Brain microvascular endothelial cell (primary cell): ENCODE data around the gene GGTA1.
A peak's percentile ranks its signal among the peaks of the same experiment; 100 is the strongest.
"Not testable (repeated sequence)": the region's sequence is repeated elsewhere in the genome, so short reads cannot be mapped to it uniquely, and the experiment has no call there.

Experiments used
- DNase-seq: peaks from one replicate; pipeline ENCODE4 v3.0.0-alpha.2; 2020
- H3K27ac ChIP-seq: fragments of 250-450 bp; sonication (Bioruptor Pico); 2 replicates; pipeline ENCODE4 v1.5.1; 2020; ENCODE audit warnings: mild to moderate bottlenecking, moderate library complexity
- H3K27me3 ChIP-seq: fragments of 250-450 bp; sonication (Bioruptor Pico); replicated peaks from 2 replicates; pipeline ENCODE4 v1.5.1; 2020; ENCODE audit warnings: mild to moderate bottlenecking
- H3K36me3 ChIP-seq: fragments of 250-450 bp; sonication (Bioruptor Pico); replicated peaks from 2 replicates; pipeline ENCODE4 v1.5.1; 2020; ENCODE audit warnings: mild to moderate bottlenecking
- H3K4me3 ChIP-seq: 2 replicates; pipeline ENCODE4 v1.5.1; 2011; ENCODE audit warnings: low read depth, mild to moderate bottlenecking, control low read depth, low read length, moderate library complexity
- in situ Hi-C: cut with HindIII; loops from 2 replicates; pipeline ENCODE4 v1.10.0; 2017; ENCODE audit warnings: low sequenced_read_pairs, low pct_ligation_motif_present
- TF ChIP-seq, protein P1 (sequence below): IDR thresholded peaks from 2 replicates; pipeline ENCODE4 v1.5.1; 2011; ENCODE audit warnings: low read depth, mild to moderate bottlenecking, moderate library complexity, low read length, control low read depth, inconsistent platforms; ENCODE audit errors: missing control alignments

Gene GGTA1

DNA sequence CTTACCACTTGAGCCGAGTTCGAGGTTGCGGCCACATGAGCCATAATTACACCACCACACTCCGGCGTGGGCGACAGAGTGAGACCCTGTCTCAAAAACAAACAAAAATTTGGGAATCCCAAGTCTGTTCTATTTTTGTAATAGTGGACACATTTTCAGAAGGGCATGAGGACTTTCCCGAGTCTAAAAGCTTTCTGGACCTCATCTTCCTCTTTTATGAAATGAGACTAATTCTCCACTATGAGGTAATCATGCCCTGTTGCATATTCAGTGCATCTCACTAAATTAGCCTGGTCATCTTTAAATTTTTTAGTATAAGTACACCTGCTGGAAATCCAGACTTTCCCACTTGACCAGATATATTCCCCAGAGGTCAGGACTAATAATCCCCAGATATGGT lies 55.7 kb downstream of the GGTA1 start:
- TF ChIP-seq, protein P1, sequence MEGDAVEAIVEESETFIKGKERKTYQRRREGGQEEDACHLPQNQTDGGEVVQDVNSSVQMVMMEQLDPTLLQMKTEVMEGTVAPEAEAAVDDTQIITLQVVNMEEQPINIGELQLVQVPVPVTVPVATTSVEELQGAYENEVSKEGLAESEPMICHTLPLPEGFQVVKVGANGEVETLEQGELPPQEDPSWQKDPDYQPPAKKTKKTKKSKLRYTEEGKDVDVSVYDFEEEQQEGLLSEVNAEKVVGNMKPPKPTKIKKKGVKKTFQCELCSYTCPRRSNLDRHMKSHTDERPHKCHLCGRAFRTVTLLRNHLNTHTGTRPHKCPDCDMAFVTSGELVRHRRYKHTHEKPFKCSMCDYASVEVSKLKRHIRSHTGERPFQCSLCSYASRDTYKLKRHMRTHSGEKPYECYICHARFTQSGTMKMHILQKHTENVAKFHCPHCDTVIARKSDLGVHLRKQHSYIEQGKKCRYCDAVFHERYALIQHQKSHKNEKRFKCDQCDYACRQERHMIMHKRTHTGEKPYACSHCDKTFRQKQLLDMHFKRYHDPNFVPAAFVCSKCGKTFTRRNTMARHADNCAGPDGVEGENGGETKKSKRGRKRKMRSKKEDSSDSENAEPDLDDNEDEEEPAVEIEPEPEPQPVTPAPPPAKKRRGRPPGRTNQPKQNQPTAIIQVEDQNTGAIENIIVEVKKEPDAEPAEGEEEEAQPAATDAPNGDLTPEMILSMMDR = no peak

DNA sequence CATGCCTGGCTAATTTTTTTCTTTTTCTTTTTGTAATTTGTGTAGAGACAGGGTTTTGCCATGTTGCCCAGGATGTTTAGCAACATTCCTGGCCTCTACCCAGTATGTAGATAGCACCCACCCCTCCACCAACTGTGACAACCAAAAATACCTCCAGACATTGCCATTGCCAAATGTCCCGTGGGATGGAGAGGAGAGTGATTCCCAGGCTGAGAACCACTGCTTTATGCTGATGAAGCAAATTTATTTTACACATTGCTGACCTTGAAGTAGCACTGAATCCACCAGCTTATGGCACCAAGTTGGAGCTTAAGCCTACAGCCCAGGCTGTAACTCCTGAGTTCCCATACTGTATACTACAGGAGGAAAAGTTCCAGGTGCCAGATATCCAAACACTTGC lies 58.5 kb downstream of the GGTA1 start:
- DNase-seq = no peak
- TF ChIP-seq, protein P1 = no peak
- no peak overlapping the region for H3K4me3 ChIP-seq
- no peak overlapping the region for H3K27ac ChIP-seq
- peaks cover 56% of the 10 kb centered on the region for H3K27me3 ChIP-seq
- in situ Hi-C loops = no loop called here
- H3K36me3 ChIP-seq = no peaks in the 10 kb centered on the region

More for the DNA sequence above, 55.7 kb downstream of the GGTA1 start:
- no peak overlapping the region for H3K27ac ChIP-seq
- no peak overlapping the region for H3K4me3 ChIP-seq
- in situ Hi-C loops = no loop called here
- DNase-seq = no peak
- no peaks in the 10 kb centered on the region for H3K36me3 ChIP-seq
- peaks cover 72% of the 10 kb centered on the region for H3K27me3 ChIP-seq

DNA sequence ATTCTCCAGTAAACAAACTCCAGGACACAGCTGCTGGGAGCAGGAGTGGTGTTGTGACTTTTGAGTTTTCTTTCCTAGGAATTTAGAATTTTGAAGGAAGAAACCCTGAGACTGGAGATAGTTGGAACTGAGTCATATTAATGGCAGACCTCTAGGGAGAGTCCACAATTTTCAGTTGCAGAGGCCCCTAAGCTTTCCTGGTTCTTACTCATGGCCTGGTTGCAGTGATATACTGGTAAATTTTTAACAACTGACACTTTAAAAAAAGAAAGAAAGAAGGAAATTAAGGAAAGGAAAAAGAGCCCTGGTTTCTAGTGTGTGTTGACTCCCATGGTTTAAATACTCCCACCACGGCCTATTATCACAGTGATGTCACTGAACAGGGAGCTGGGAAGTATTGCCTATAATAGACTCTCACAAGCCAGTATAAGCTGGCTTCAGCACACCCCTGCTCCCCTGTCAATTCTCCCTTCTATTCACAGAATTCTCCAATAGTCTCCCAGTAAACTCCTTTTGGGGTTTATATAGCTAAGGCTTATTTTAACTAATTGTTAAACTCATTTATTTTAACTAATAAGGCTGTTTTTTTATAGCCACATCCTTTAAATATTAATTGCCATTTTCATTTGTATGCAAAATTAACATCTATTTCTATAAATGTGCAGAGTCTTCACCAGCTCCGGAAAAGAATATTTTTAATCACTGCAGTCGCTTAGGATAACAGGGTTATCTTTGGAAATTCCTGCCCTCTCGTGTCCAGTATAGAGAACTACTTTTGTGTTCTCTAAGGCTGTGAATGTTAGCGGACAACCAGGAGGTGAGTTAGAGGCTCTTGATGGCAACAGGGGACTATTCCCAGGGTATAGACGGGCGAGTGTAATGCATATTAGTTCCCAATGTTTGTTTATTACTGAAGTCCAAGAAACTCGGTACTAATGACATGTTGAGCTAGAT lies 59.7 kb downstream of the GGTA1 start:
- TF ChIP-seq, protein P1 = peak; percentile 49
- no peaks in the 10 kb centered on the region for H3K36me3 ChIP-seq
- peaks cover 44% of the 10 kb centered on the region for H3K27me3 ChIP-seq
- H3K27ac ChIP-seq = no peak overlapping the region
- in situ Hi-C loops = no loop called here
- no peak overlapping the region for H3K4me3 ChIP-seq
- DNase-seq = peak; percentile 32

DNA sequence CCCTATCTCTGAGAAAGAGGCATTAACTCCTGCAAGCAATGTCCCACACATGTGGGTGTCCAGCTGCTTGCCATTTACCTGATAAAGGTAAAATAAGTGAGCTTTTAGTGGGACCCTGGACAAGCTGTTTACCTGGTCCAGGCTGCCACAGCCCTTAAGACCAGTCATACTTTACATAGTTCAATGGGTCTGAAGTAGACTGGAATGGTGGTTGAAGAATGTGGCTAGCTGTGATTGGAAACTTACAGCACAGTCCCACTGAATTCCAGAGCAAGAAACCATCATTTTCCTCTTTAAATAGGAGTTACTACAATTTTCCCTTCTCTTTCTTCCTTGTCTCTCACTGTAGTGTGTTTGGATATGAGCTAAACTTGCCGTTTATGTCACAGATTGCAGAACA lies 60.6 kb downstream of the GGTA1 start:
- TF ChIP-seq, protein P1 = no peak
- in situ Hi-C loops = no loop called here
- Histone ChIP-seq H3K36me3 (no peaks in the 10 kb centered on the region), H3K27ac (no peak overlapping the region), H3K4me3 (no peak overlapping the region), H3K27me3 (peaks cover 34% of the 10 kb centered on the region)
- DNase-seq = no peak

DNA sequence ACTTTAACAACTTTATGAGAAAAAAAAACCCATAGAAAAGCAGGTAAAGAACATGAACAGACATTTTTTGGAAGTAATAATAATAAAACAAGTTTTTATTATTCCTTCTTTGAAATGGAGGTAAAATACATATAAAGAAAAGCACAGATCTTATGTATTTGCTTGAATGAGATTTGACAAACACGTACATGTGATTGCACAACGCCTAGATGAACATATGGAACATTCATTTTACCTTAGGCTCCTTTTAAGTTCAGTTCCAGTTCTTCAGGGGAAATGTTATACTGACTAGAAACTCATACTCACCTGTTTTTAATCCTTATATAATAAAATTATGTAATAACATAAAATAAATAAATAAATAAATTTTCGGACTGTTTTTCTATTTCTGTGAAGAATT lies 61.8 kb downstream of the GGTA1 start:
- DNase-seq = no peak
- TF ChIP-seq, protein P1 = no peak
- no peak overlapping the region for H3K4me3 ChIP-seq
- no peak overlapping the region for H3K27ac ChIP-seq
- H3K27me3 ChIP-seq = peaks cover 25% of the 10 kb centered on the region
- in situ Hi-C loops = no loop called here
- H3K36me3 ChIP-seq = no peaks in the 10 kb centered on the region

DNA sequence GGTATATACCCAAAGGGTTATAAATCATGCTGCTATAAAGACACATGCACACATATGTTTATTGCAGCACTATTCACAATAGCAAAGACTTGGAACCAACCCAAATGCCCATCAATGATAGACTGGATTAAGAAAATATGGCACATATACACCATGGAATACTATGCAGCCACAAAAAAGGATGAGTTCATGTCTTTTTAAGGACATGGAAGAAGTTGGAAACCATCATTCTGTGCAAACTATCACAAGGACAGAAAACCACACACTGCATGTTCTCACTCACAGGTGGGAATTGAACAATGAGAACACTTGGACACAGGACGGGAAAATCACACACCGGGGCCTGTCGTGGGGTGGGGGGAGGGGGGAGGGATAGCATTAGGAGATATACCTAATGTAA lies 62.6 kb downstream of the GGTA1 start:
- H3K36me3 ChIP-seq, DNase-seq, in situ Hi-C loops, H3K27ac ChIP-seq, H3K4me3 ChIP-seq: not testable (repeated sequence)
- peaks cover 16% of the 10 kb centered on the region for H3K27me3 ChIP-seq
